KMS-11 (cell line): ENCODE results near the gene NNMT.

ENCODE experiments used
- H2AFZ ChIP-seq: fragments of 200-600 bp; sonication (generic); 2 replicates; pipeline ENCODE4 v1.6.1; 2016; ENCODE audit warnings: antibody characterized with exemption, mixed run types, low read depth
- H3K27ac ChIP-seq: fragments of 200-600 bp; sonication (generic); 2 replicates; pipeline ENCODE4 v1.6.1; 2016; ENCODE audit warnings: mild to moderate bottlenecking, mixed run types
- H3K27me3 ChIP-seq: fragments of 200-600 bp; sonication (generic); 2 replicates; pipeline ENCODE4 v1.6.1; 2017; ENCODE audit warnings: mild to moderate bottlenecking, low read depth, mixed run types, moderate library complexity; ENCODE audit not compliant: insufficient read depth
- H3K36me3 ChIP-seq: fragments of 200-600 bp; sonication (generic); 2 replicates; pipeline ENCODE4 v1.6.1; 2017; ENCODE audit warnings: mild to moderate bottlenecking, mixed run types; ENCODE audit not compliant: insufficient read depth
- H3K4me1 ChIP-seq: fragments of 200-600 bp; sonication (generic); 2 replicates; pipeline ENCODE4 v1.6.1; 2016; ENCODE audit warnings: mild to moderate bottlenecking, low read depth, mixed run types; ENCODE audit not compliant: poor library complexity, severe bottlenecking
- H3K4me2 ChIP-seq: fragments of 200-600 bp; sonication (generic); 2 replicates; pipeline ENCODE4 v1.7.0; 2016; ENCODE audit warnings: mild to moderate bottlenecking, mixed run types
- H3K4me3 ChIP-seq: fragments of 200-600 bp; sonication (generic); IDR thresholded peaks from 2 replicates; pipeline ENCODE4 v1.6.1; 2017; ENCODE audit warnings: low read depth, low read length, mixed read lengths; ENCODE audit not compliant: insufficient read depth
- H3K79me2 ChIP-seq: fragments of 200-600 bp; sonication (generic); 2 replicates; pipeline ENCODE4 v1.6.1; 2016; ENCODE audit warnings: low read depth, mixed run types; ENCODE audit not compliant: insufficient read depth
- H3K9ac ChIP-seq: fragments of 200-600 bp; sonication (generic); 2 replicates; pipeline ENCODE4 v1.6.1; 2016; ENCODE audit warnings: mild to moderate bottlenecking, mixed run types
- H4K20me1 ChIP-seq: fragments of 200-600 bp; sonication (generic); 2 replicates; pipeline ENCODE4 v1.6.1; 2016; ENCODE audit warnings: mild to moderate bottlenecking, mixed run types; ENCODE audit not compliant: insufficient read depth
- CTCF ChIP-seq: fragments of 200-600 bp; sonication (generic); conservative IDR thresholded peaks from 2 replicates; pipeline ENCODE4 v1.6.1; 2017; ENCODE audit warnings: low read depth, mild to moderate bottlenecking, antibody characterized with exemption, low read length, moderate library complexity, mixed read lengths

NNMT gene

GRCh38 chr11:114296605-114297372 lies 590 bp downstream of the NNMT start:
- no peak overlapping the region for H3K9ac ChIP-seq
- H3K79me2 ChIP-seq = no peaks in the 10 kb centered on the region
- H2AFZ ChIP-seq = no peak overlapping the region
- TF ChIP-seq CTCF = no peak
- H3K4me3 ChIP-seq = no peak overlapping the region
- H3K4me2 ChIP-seq = no peak overlapping the region
- H3K27ac ChIP-seq = no peak overlapping the region
- no peaks in the 10 kb centered on the region for H3K4me1 ChIP-seq
- no peaks in the 10 kb centered on the region for H4K20me1 ChIP-seq
- H3K36me3 ChIP-seq = no peaks in the 10 kb centered on the region
- H3K27me3 ChIP-seq = no peaks in the 10 kb centered on the region

GRCh38 chr11:114297806-114298709 lies 1.9 kb downstream of the NNMT start:
- no peaks in the 10 kb centered on the region for H3K27me3 ChIP-seq
- TF ChIP-seq CTCF = no peak
- H4K20me1 ChIP-seq = no peaks in the 10 kb centered on the region
- no peak overlapping the region for H2AFZ ChIP-seq
- no peaks in the 10 kb centered on the region for H3K36me3 ChIP-seq
- no peak overlapping the region for H3K9ac ChIP-seq
- H3K4me2 ChIP-seq = no peak overlapping the region
- no peak overlapping the region for H3K27ac ChIP-seq
- H3K4me3 ChIP-seq = no peak overlapping the region
- no peaks in the 10 kb centered on the region for H3K79me2 ChIP-seq
- no peaks in the 10 kb centered on the region for H3K4me1 ChIP-seq

DNA sequence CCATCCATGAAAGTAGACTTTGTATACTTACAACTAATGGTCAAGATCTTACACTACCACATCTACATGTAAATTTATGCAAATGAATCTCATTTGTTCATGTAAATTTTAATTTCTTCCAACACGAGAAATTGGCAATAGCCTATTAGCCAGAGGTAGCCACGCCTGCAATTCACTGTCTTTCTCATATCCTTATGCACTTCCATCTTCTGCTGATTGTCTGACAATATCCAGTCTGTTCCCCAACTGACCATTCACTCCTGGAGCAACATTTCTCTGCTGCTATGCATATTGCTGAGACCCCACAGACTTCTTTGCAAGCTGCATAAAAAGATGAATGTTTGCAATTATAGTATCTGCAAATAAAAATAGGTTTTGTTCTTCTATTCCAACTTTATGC lies 2.5 kb downstream of the NNMT start:
- Histone ChIP-seq H3K36me3 (no peaks in the 10 kb centered on the region), H3K27ac (no peak overlapping the region), H3K4me2 (no peak overlapping the region)

DNA sequence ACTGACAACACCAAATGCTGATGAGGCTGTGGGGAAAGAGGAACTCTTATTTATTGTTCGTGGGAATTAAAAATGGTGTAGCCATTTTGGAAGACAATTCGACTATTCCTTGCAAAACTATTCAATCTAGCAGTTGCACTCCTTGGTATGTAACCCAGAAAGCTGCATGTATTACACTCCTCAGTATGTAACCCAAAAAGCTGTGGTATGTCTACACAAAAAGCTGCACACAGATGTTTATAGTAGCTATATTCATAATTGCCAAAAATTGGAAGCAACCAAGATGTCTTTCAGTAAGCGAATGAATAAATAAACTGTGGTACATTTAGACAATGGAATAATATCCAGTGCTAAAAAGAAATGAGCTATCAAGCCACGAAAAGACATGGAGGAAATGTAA lies 4.9 kb downstream of the NNMT start:
- Histone ChIP-seq H3K4me2 (no peak overlapping the region), H3K4me3 (no peak overlapping the region), H3K36me3 (no peaks in the 10 kb centered on the region), H4K20me1 (no peaks in the 10 kb centered on the region), H2AFZ (no peak overlapping the region), H3K9ac (no peak overlapping the region), H3K4me1 (no peaks in the 10 kb centered on the region), H3K27me3 (no peaks in the 10 kb centered on the region), H3K27ac (no peak overlapping the region), H3K79me2 (no peaks in the 10 kb centered on the region)
- no peak for TF ChIP-seq CTCF

More for the DNA sequence above, 2.5 kb downstream of the NNMT start:
- no peaks in the 10 kb centered on the region for H3K79me2 ChIP-seq
- no peak overlapping the region for H3K4me3 ChIP-seq
- H3K9ac ChIP-seq = no peak overlapping the region
- no peaks in the 10 kb centered on the region for H3K27me3 ChIP-seq
- no peaks in the 10 kb centered on the region for H4K20me1 ChIP-seq
- H2AFZ ChIP-seq = no peak overlapping the region
- H3K4me1 ChIP-seq = no peaks in the 10 kb centered on the region
- no peak for TF ChIP-seq CTCF
